ENCODE measurements around the gene HLF. TPM values are rescaled to one million over a fixed set of nuclear protein-coding genes. Genes with fewer than 3 reads are reported as not detected.

HLF gene
- total RNA-seq, 1 experiment from 2014 or later: 0.13 TPM

GRCh38 chr17:55228683-55229192 lies 36.0 kb upstream of the HLF start:
- in situ Hi-C loops (cut with HindIII; ENCODE audit: low pct_unique_long_range_greater_than_20kb, low sequenced_read_pairs): no loop called here
- Histone ChIP-seq H3K4me1 (ENCODE audit: control insufficient read depth, insufficient read depth, low read length) (no peaks in the 10 kb centered on the region), H3K9me3 (ENCODE audit: control insufficient read depth, insufficient read depth, low read depth, low read length) (no peaks in the 10 kb centered on the region), H3K27ac (ENCODE audit: low read length) (no peak overlapping the region), H3K36me3 (ENCODE audit: control insufficient read depth, insufficient read depth, low read length) (no peaks in the 10 kb centered on the region), H3K27me3 (ENCODE audit: control insufficient read depth, insufficient read depth, low read length) (0 out of 2 replicates have a peak, but pooled peaks cover 8% of the 10 kb centered on the region), H3K4me3 (ENCODE audit: low read depth in 2 of 2, low read length in 2 of 2) (no peak overlapping the region)
- CTCF ChIA-PET: no interaction called here
- DNase-seq (ENCODE audit: low read depth, low spot score) (no peak), ATAC-seq (no peak)
- POLR2A ChIA-PET: no interaction called here
- intact Hi-C loops (cut with micrococcal nuclease; ENCODE audit: unreplicated experiment): no loop called here
- no TSS peak for BruUV-seq (replicated peaks)
- TF ChIP-seq CTCF (IDR thresholded peaks at IDR 0.05) (no peak), POLR2AphosphoS5 (IDR thresholded peaks at IDR 0.05; ENCODE audit: low read depth, low read length) (no peak), TCF7L2 (IDR thresholded peaks at IDR 0.05; ENCODE audit: low read depth, low read length) (no peak), REST (IDR thresholded peaks at IDR 0.05; ENCODE audit: insufficient read depth in 1 of 2, low read depth in 2 of 2, low read length in 1 of 2) (no peak), SIN3A (IDR thresholded peaks at IDR 0.05; ENCODE audit: borderline replicate concordance, insufficient read depth, low read depth, low read length) (no peak)

- no peaks in the 10 kb centered on the region for H3K9me3 ChIP-seq (ENCODE audit: control insufficient read depth, insufficient read depth, low read depth, low read length)
- H3K4me1 ChIP-seq (ENCODE audit: control insufficient read depth, insufficient read depth, low read length): no peaks in the 10 kb centered on the region
- no peak for TF ChIP-seq POLR2AphosphoS5 (IDR thresholded peaks at IDR 0.05; ENCODE audit: low read depth, low read length)
- no peak for TF ChIP-seq REST (IDR thresholded peaks at IDR 0.05; ENCODE audit: insufficient read depth in 1 of 2, low read depth in 2 of 2, low read length in 1 of 2)
- no peak for TF ChIP-seq SIN3A (IDR thresholded peaks at IDR 0.05; ENCODE audit: borderline replicate concordance, insufficient read depth, low read depth, low read length)
- POLR2A ChIA-PET: no interaction called here
- H3K4me3 ChIP-seq (ENCODE audit: low read depth in 2 of 2, low read length in 2 of 2): no peak overlapping the region
- 0 out of 2 replicates have a peak, but pooled peaks cover 8% of the 10 kb centered on the region for H3K27me3 ChIP-seq (ENCODE audit: control insufficient read depth, insufficient read depth, low read length)
- BruUV-seq (replicated peaks): no TSS peak
- DNase-seq (ENCODE audit: low read depth, low spot score) (no peak), ATAC-seq (no peak)
- H3K27ac ChIP-seq (ENCODE audit: low read length): no peak overlapping the region
- in situ Hi-C loops (cut with HindIII; ENCODE audit: low pct_unique_long_range_greater_than_20kb, low sequenced_read_pairs) (no loop called here), intact Hi-C loops (cut with micrococcal nuclease; ENCODE audit: unreplicated experiment) (no loop called here)
- CTCF ChIA-PET: no interaction called here
- H3K36me3 ChIP-seq (ENCODE audit: control insufficient read depth, insufficient read depth, low read length): no peaks in the 10 kb centered on the region
These were observed 35.5 kb upstream of the HLF start for GRCh38 chr17:55229276-55229675.

Data from Panc1 (cell line).